ENCODE data around the gene EGFLAM. TPM values are rescaled to one million over a fixed set of nuclear protein-coding genes. Genes with fewer than 3 reads are reported as not detected.

The EGFLAM gene
- total and polyA plus RNA-seq, 9 of the 15 experiments (the other 6 are each of a cell fraction or from before 2014, with no cell fraction given): 0.09 to 2.5 (median 1.0) TPM

DNA sequence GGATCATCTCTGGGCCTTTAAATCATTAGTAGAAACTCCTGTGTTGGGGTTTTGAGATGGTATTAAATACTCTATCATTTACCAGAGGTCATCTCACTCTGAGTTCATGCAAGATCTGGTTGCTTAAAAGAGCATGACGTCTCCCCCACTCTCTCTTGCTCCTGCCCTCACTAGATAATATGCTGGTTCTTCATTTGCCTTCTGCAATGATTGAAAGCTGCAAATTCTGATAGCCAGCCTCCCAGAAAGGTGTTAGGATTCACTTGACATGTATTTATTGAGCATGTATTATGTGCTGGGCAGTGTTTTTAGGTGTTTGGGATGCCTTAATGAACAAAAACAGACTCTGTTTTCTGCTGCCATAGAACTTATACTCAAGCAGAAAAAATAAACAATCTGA lies 41.2 kb downstream of the EGFLAM start (continued):
- TF ChIP-seq ZNF23 (CRISPR knock-in tag; IDR thresholded peaks at IDR 0.05): no peak
- TF ChIP-seq SREBF2 (CRISPR knock-in tag; IDR thresholded peaks at IDR 0.05): no peak
- TF ChIP-seq, protein P1, sequence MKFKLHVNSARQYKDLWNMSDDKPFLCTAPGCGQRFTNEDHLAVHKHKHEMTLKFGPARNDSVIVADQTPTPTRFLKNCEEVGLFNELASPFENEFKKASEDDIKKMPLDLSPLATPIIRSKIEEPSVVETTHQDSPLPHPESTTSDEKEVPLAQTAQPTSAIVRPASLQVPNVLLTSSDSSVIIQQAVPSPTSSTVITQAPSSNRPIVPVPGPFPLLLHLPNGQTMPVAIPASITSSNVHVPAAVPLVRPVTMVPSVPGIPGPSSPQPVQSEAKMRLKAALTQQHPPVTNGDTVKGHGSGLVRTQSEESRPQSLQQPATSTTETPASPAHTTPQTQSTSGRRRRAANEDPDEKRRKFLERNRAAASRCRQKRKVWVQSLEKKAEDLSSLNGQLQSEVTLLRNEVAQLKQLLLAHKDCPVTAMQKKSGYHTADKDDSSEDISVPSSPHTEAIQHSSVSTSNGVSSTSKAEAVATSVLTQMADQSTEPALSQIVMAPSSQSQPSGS (CRISPR knock-in tag; IDR thresholded peaks at IDR 0.05): no peak
- TF ChIP-seq CBFB (CRISPR knock-in tag; IDR thresholded peaks at IDR 0.05): no peak
- TF ChIP-seq MIER1 (IDR thresholded peaks at IDR 0.05; ENCODE audit: low read depth): no peak
- TF ChIP-seq, protein P2, sequence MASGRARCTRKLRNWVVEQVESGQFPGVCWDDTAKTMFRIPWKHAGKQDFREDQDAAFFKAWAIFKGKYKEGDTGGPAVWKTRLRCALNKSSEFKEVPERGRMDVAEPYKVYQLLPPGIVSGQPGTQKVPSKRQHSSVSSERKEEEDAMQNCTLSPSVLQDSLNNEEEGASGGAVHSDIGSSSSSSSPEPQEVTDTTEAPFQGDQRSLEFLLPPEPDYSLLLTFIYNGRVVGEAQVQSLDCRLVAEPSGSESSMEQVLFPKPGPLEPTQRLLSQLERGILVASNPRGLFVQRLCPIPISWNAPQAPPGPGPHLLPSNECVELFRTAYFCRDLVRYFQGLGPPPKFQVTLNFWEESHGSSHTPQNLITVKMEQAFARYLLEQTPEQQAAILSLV (tag; IDR thresholded peaks at IDR 0.05): no peak
- no peak for TF ChIP-seq GABPB1 (CRISPR knock-in tag; IDR thresholded peaks at IDR 0.05)
- no peak for TF ChIP-seq ETV5 (CRISPR knock-in tag; IDR thresholded peaks at IDR 0.05; ENCODE audit: low read depth)
- TF ChIP-seq, protein P3, sequence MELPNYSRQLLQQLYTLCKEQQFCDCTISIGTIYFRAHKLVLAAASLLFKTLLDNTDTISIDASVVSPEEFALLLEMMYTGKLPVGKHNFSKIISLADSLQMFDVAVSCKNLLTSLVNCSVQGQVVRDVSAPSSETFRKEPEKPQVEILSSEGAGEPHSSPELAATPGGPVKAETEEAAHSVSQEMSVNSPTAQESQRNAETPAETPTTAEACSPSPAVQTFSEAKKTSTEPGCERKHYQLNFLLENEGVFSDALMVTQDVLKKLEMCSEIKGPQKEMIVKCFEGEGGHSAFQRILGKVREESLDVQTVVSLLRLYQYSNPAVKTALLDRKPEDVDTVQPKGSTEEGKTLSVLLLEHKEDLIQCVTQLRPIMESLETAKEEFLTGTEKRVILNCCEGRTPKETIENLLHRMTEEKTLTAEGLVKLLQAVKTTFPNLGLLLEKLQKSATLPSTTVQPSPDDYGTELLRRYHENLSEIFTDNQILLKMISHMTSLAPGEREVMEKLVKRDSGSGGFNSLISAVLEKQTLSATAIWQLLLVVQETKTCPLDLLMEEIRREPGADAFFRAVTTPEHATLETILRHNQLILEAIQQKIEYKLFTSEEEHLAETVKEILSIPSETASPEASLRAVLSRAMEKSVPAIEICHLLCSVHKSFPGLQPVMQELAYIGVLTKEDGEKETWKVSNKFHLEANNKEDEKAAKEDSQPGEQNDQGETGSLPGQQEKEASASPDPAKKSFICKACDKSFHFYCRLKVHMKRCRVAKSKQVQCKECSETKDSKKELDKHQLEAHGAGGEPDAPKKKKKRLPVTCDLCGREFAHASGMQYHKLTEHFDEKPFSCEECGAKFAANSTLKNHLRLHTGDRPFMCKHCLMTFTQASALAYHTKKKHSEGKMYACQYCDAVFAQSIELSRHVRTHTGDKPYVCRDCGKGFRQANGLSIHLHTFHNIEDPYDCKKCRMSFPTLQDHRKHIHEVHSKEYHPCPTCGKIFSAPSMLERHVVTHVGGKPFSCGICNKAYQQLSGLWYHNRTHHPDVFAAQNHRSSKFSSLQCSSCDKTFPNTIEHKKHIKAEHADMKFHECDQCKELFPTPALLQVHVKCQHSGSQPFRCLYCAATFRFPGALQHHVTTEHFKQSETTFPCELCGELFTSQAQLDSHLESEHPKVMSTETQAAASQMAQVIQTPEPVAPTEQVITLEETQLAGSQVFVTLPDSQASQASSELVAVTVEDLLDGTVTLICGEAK (IDR thresholded peaks at IDR 0.05): no peak
- TF ChIP-seq, protein P3 (CRISPR knock-in tag; IDR thresholded peaks at IDR 0.05): no peak

Measured in K562 (cell line).